Fibroblast of the aortic adventitia (primary cell): Measurements from ENCODE around the gene AKAP13. TPM values are rescaled to one million over a fixed set of nuclear protein-coding genes. Genes with fewer than 3 reads are reported as not detected.
"Not testable (repeated sequence)": the region's sequence is repeated elsewhere in the genome, so short reads cannot be mapped to it uniquely, and the experiment has no call there.

ENCODE experiments used
- DNase-seq: peaks from one replicate; pipeline ENCODE4 v3.0.0-alpha.2; 2010; ENCODE audit warnings: low read depth
- H3K4me3 ChIP-seq: 2 replicates; pipeline ENCODE4 v1.5.1; 2011; ENCODE audit warnings: low read depth, mild to moderate bottlenecking, control low read depth, low read length, moderate library complexity
- CTCF ChIP-seq: IDR thresholded peaks from 2 replicates; pipeline ENCODE4 v1.5.1; 2011; ENCODE audit warnings: mild to moderate bottlenecking, low read length, control low read depth, inconsistent platforms; ENCODE audit not compliant: insufficient read depth
- total RNA-seq: library from RNA; depleted of rRNA; stranded (reverse); fragments of >200 nt; gene quantifications from 2 replicates; pipeline ENCODE4 v1.2.3, GENCODE V29; 2012; ENCODE audit warnings: low replicate concordance

AKAP13 gene
- total RNA-seq, 1 donor = 89.9 TPM

- DNase-seq = no peak
- no peak overlapping the region for H3K4me3 ChIP-seq
- TF ChIP-seq CTCF = no peak
Measured at GRCh38 chr15:85474700-85475316, 94.4 kb downstream of the AKAP13 start.

GRCh38 chr15:85475317-85475701 lies 94.9 kb downstream of the AKAP13 start:
- no peak overlapping the region for H3K4me3 ChIP-seq
- no peak for TF ChIP-seq CTCF
- no peak for DNase-seq

GRCh38 chr15:85475711-85476110 lies 95.3 kb downstream of the AKAP13 start:
- no peak for TF ChIP-seq CTCF
- no peak for DNase-seq
- H3K4me3 ChIP-seq = no peak overlapping the region

- DNase-seq = no peak
- no peak overlapping the region for H3K4me3 ChIP-seq
- TF ChIP-seq CTCF = no peak
Measured at GRCh38 chr15:85477061-85477460, 96.7 kb downstream of the AKAP13 start.

GRCh38 chr15:85477730-85478129 lies 97.3 kb downstream of the AKAP13 start:
- DNase-seq = peak; percentile 57
- H3K4me3 ChIP-seq = no peak overlapping the region

GRCh38 chr15:85479071-85479647 lies 98.8 kb downstream of the AKAP13 start:
- peak; percentile 75 for DNase-seq
- no peak overlapping the region for H3K4me3 ChIP-seq
- no peak for TF ChIP-seq CTCF

More at GRCh38 chr15:85477730-85478129, 97.3 kb downstream of the AKAP13 start:
- peak; percentile 52 for TF ChIP-seq CTCF

- no peak for DNase-seq
- TF ChIP-seq CTCF = no peak
- H3K4me3 ChIP-seq = no peak overlapping the region
Measured at GRCh38 chr15:85480923-85481322, 100.5 kb downstream of the AKAP13 start.

- H3K4me3 ChIP-seq, DNase-seq: not testable (repeated sequence)
Measured at GRCh38 chr15:85481543-85481942, 101.1 kb downstream of the AKAP13 start.
